HG03442 (cell line): ENCODE data around the gene TCF7L1.
A peak's percentile ranks its signal among the peaks of the same experiment; 100 is the strongest.
"Not testable (repeated sequence)": the region's sequence is repeated elsewhere in the genome, so short reads cannot be mapped to it uniquely, and the experiment has no call there.

Experiments used
- ATAC-seq: cut with Tn5 transposase; IDR thresholded peaks from one replicate; pipeline ENCODE4 v1.9.1; 2021; ENCODE audit warnings: mild to moderate bottlenecking, moderate library complexity; ENCODE audit not compliant: unreplicated experiment

Gene TCF7L1

GRCh38 chr2:85312404-85312803 lies 179.2 kb downstream of the TCF7L1 start:
- no peak for ATAC-seq

GRCh38 chr2:85314884-85315242 lies 181.7 kb downstream of the TCF7L1 start:
- ATAC-seq = no peak

- not testable (repeated sequence) for ATAC-seq
Measured at GRCh38 chr2:85315921-85316320, 182.7 kb downstream of the TCF7L1 start.

- ATAC-seq = peak; percentile 75
Measured at GRCh38 chr2:85318222-85319074, 185.3 kb downstream of the TCF7L1 start.

GRCh38 chr2:85319796-85320195 lies 186.6 kb downstream of the TCF7L1 start:
- no peak for ATAC-seq

GRCh38 chr2:85323351-85323987 lies 190.3 kb downstream of the TCF7L1 start:
- ATAC-seq = no peak

GRCh38 chr2:85323988-85324367 lies 190.8 kb downstream of the TCF7L1 start:
- ATAC-seq = not testable (repeated sequence)

- no peak for ATAC-seq
Measured at GRCh38 chr2:85324639-85325465, 191.7 kb downstream of the TCF7L1 start.

GRCh38 chr2:85325466-85325811 lies 192.2 kb downstream of the TCF7L1 start:
- ATAC-seq = no peak

- ATAC-seq = peak; percentile 30
Measured at GRCh38 chr2:85326406-85327159, 193.4 kb downstream of the TCF7L1 start.

GRCh38 chr2:85327160-85327821 lies 194.1 kb downstream of the TCF7L1 start:
- ATAC-seq = no peak

GRCh38 chr2:85327822-85328617 lies 194.8 kb downstream of the TCF7L1 start, which contains the start of gene TGOLN2:
TGOLN2 (minus strand) TSS chr2:85327989; CDS start chr2:85327962, 27 bp downstream.
- peak; percentile 81 for ATAC-seq

GRCh38 chr2:85329181-85329651 lies 196.0 kb downstream of the TCF7L1 start:
- ATAC-seq = no peak

- not testable (repeated sequence) for ATAC-seq
Measured at GRCh38 chr2:85329701-85330100, 196.5 kb downstream of the TCF7L1 start.

GRCh38 chr2:85330839-85331636 lies 197.8 kb downstream of the TCF7L1 start:
- no peak for ATAC-seq

GRCh38 chr2:85333877-85334276 lies 200.7 kb downstream of the TCF7L1 start:
- ATAC-seq = not testable (repeated sequence)

GRCh38 chr2:85334928-85335327 lies 201.7 kb downstream of the TCF7L1 start:
- no peak for ATAC-seq
